GM12874 (cell line): ENCODE measurements around the gene ORMDL3.

Experiments used
- CTCF ChIP-seq: IDR thresholded peaks from 2 replicates; pipeline ENCODE4 v1.5.1; 2011; ENCODE audit warnings: low read depth, mild to moderate bottlenecking, control low read depth, low read length, moderate library complexity; ENCODE audit not compliant: insufficient read depth

ORMDL3 gene

GRCh38 chr17:39955726-39956225 is 28.4 kb upstream of the ORMDL3 start:
- no peak for TF ChIP-seq CTCF

DNA sequence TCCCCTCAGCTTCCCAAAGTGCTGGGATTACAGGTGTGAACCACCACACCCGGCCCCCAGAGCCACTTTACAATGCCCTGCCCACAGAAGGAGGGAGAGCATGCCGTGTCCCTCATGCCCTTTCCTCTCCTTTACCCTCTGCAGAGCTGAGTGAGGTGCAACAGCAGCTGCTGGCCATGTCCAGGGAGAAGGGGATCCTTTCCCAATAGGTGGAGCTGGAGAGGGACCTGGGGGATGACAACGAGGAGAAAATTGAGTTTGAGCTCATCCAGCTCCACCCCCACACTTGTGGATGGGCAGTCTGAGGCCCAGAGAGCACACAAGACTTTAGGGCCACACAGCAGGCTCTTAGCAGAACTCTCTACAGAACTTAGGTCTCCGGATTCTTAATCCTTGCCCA is 27.5 kb upstream of the ORMDL3 start:
- TF ChIP-seq CTCF: no peak

GRCh38 chr17:39953471-39953888 is 26.1 kb upstream of the ORMDL3 start:
- no peak for TF ChIP-seq CTCF

- no peak for TF ChIP-seq CTCF
Measured at GRCh38 chr17:39952680-39953470, 25.5 kb upstream of the ORMDL3 start.

DNA sequence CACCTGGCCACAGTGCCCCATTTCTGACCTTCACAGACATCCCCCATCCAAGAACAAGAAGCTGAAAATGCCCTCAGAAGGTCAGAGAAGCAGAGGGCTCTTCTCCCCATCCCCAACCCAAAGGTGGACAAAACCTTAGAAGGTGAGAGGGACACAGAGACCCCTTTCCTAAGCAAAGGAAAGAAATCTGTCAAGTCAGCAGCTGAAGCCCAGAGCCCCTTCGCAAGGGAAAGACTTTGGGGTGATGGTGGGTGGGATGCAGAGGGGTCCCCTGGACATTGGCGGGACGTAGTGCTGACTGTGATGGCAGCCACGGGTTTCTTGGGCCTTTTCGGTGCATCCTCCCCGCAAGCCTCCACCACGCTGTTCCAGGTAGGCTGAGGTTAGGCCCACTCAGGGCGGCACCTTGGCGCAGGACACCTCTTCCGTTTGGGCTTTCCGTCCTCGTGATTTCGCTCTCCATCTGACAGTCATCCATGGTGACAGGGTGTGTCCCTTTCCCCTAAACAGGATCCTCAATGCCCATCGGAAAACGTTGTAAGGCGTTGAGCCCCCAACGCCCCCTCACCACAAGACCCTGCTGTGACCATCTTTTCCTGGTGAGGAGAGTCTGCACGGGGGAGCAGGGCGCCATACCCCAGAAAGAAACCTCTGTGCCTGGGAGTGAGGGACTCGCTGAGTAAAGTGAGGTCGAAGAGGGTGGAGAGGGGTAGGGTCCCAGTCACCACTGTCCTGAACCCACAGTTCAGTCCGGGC is 24.7 kb upstream of the ORMDL3 start:
- no peak for TF ChIP-seq CTCF

DNA sequence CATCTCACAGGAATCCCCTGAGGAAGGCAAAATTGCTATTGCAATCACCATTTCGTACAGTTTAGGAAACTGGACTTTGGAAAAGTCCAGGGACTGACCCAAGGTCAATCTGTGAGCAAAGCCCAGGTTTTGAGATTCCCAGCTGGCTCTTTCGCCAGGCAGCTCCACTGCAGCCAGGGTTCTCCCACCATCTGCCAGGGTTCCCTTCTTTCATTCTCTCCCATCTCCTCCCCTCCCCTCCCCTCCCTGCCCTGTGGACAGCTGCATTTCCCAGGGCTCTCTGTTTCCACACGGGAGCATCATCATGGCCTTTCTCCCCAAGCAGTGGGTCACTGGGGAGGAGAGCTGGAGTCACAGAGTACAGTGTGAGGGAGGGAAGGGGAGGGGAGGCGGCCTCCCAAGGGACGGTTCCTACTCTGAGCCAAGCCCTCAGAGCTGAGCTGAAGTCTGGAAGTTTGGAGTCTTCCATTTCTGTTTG is 23.5 kb upstream of the ORMDL3 start:
- no peak for TF ChIP-seq CTCF

DNA sequence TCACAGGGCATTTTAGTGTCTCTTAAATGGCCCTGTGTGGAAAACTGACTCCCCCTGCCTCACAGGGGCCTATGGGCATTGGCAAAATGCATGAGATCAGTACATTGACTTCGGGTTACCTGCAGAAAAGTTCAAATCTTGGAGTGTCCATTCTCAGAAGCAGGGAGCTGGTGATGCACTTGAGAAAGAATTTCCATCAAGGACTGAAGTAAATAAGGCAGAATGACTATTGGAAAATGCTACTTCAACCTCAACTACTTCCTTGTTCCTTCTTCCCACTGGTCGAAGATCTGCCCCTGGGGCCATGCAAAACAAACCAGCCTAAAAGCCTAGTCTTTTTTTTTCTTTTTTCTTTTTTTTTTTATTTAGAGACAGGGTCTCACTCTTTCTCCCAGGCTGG is 21.6 kb upstream of the ORMDL3 start:
- TF ChIP-seq CTCF: no peak
